Trophoblast cell (in vitro differentiated cells and primary cell): ENCODE data around the gene ULBP2.
"Not testable (repeated sequence)": the region's sequence is repeated elsewhere in the genome, so short reads cannot be mapped to it uniquely, and the experiment has no call there.

Experiments used
- DNase-seq, 2 donors: peaks; one replicate each; pipeline ENCODE4 v3.0.0-alpha.2; 2016
- H2AFZ ChIP-seq: 2 replicates; pipeline ENCODE4 v1.6.1; 2013; ENCODE audit warnings: low read length, moderate library complexity, mild to moderate bottlenecking; ENCODE audit not compliant: insufficient read depth, poor library complexity
- H2AK5ac ChIP-seq: 2 replicates; pipeline ENCODE4 v1.6.1; 2013; ENCODE audit warnings: mild to moderate bottlenecking, low read length
- H2BK120ac ChIP-seq: 2 replicates; pipeline ENCODE4 v1.6.1; 2013; ENCODE audit warnings: low read length, mild to moderate bottlenecking, moderate library complexity; ENCODE audit not compliant: insufficient read depth, poor library complexity
- H2BK12ac ChIP-seq: 2 replicates; pipeline ENCODE4 v1.6.1; 2013; ENCODE audit warnings: mild to moderate bottlenecking, low read length, moderate library complexity
- H2BK5ac ChIP-seq: 2 replicates; pipeline ENCODE4 v1.6.1; 2013; ENCODE audit warnings: low read length, low read depth, moderate library complexity, mild to moderate bottlenecking; ENCODE audit not compliant: poor library complexity
- H3K14ac ChIP-seq: 2 replicates; pipeline ENCODE4 v1.6.1; 2013; ENCODE audit warnings: mild to moderate bottlenecking, low read length
- H3K18ac ChIP-seq: 2 replicates; pipeline ENCODE4 v1.6.1; 2013; ENCODE audit warnings: mild to moderate bottlenecking, low read length
- H3K23ac ChIP-seq: 2 replicates; pipeline ENCODE4 v1.6.1; 2013; ENCODE audit warnings: low read length
- H3K27ac ChIP-seq: 2 replicates; pipeline ENCODE4 v1.5.1; 2013; ENCODE audit warnings: low read depth, mild to moderate bottlenecking, inconsistent platforms, low read length, moderate library complexity
- H3K27me3 ChIP-seq: 2 replicates; pipeline ENCODE4 v1.6.1; 2013; ENCODE audit warnings: inconsistent platforms, mild to moderate bottlenecking, low read length, moderate library complexity; ENCODE audit not compliant: insufficient read depth
- H3K36me3 ChIP-seq, 2 experiments: 1 replicate in 1 of 2; 2 replicates in 1 of 2; pipeline ENCODE4 v1.6.1; 2013; ENCODE audit warnings: low read length in 2 of 2, mild to moderate bottlenecking in 2 of 2, moderate library complexity in 1 of 2; ENCODE audit not compliant: insufficient read depth in 2 of 2, control insufficient read depth in 1 of 2
- H3K4ac ChIP-seq: 2 replicates; pipeline ENCODE4 v1.6.1; 2013; ENCODE audit warnings: low read depth, mild to moderate bottlenecking, low read length, moderate library complexity
- H3K4me1 ChIP-seq, 2 experiments: 1 replicate in 1 of 2; 2 replicates in 1 of 2; pipeline ENCODE4 v1.6.1; 2013; ENCODE audit warnings: low read length in 2 of 2, mild to moderate bottlenecking in 2 of 2, moderate library complexity in 1 of 2; ENCODE audit not compliant: insufficient read depth in 2 of 2, control insufficient read depth in 1 of 2
- H3K4me2 ChIP-seq: 2 replicates; pipeline ENCODE4 v1.6.1; 2013; ENCODE audit warnings: inconsistent platforms, mild to moderate bottlenecking, low read length, moderate library complexity
- H3K4me3 ChIP-seq: 2 replicates; pipeline ENCODE4 v1.5.1; 2013; ENCODE audit warnings: mild to moderate bottlenecking, low read depth, low read length, inconsistent platforms
- H3K79me1 ChIP-seq: one replicate; pipeline ENCODE4 v1.6.1; 2013; ENCODE audit warnings: low read length
- H3K79me2 ChIP-seq: 2 replicates; pipeline ENCODE4 v1.6.1; 2013; ENCODE audit warnings: low read length, mild to moderate bottlenecking; ENCODE audit not compliant: control insufficient read depth, insufficient read depth, poor library complexity
- H3K9ac ChIP-seq: 2 replicates; pipeline ENCODE4 v1.6.1; 2013; ENCODE audit warnings: mild to moderate bottlenecking, low read length
- H3K9me3 ChIP-seq: 2 replicates; pipeline ENCODE4 v1.6.1; 2013; ENCODE audit warnings: low read depth, mild to moderate bottlenecking, control low read depth, inconsistent platforms, low read length; ENCODE audit not compliant: insufficient read depth
- H4K12ac ChIP-seq: 2 replicates; pipeline ENCODE4 v1.6.1; 2013; ENCODE audit warnings: low read depth, mild to moderate bottlenecking, low read length, moderate library complexity
- H4K8ac ChIP-seq: 2 replicates; pipeline ENCODE4 v1.6.1; 2013; ENCODE audit warnings: low read depth, mild to moderate bottlenecking, low read length, moderate library complexity
- H4K91ac ChIP-seq: one replicate; pipeline ENCODE4 v1.6.1; 2013; ENCODE audit warnings: low read depth, mild to moderate bottlenecking, low read length, moderate library complexity
- WGBS: extraction: QIAGEN DNeasy Blood & Tissue Kit; methylation state at CpG from one replicate; pipeline ENCODE4 v1.1.7; 2013; ENCODE audit warnings: missing lambda C conversion rate; ENCODE audit not compliant: insufficient read length, insufficient coverage; ENCODE audit errors: extremely low coverage; 5-methylcytosine and 5-hydroxymethylcytosine counted together

ULBP2 gene

GRCh38 chr6:149939909-149940671, 1.7 kb upstream of the ULBP2 start:
- H3K18ac ChIP-seq, result no peak overlapping the region
- peaks cover 8 to 10% of the 10 kb centered on the region in 2 experiments for H3K4me1 ChIP-seq
- H3K4ac ChIP-seq, result no peak overlapping the region
- H2BK120ac ChIP-seq, result no peak overlapping the region
- WGBS, result no CpG with 5 or more reads among the region's 6 CpGs
- H3K9ac ChIP-seq, result no peak overlapping the region
- H3K79me2 ChIP-seq, result no peaks in the 10 kb centered on the region
- H3K4me3 ChIP-seq, result no peak overlapping the region
- H3K4me2 ChIP-seq, result no peak overlapping the region
- no peaks in the 10 kb centered on the region for H3K79me1 ChIP-seq
- peaks cover 8% of the 10 kb centered on the region for H3K9me3 ChIP-seq
- H3K23ac ChIP-seq, result no peak overlapping the region
- H2AFZ ChIP-seq, result no peak overlapping the region
- no peak for DNase-seq
- no peaks in the 10 kb centered on the region for H3K36me3 ChIP-seq
- no peak overlapping the region for H2BK5ac ChIP-seq
- H4K12ac ChIP-seq, result no peak overlapping the region
- no peak overlapping the region for H3K27ac ChIP-seq
- no peak overlapping the region for H2AK5ac ChIP-seq
- no peak overlapping the region for H3K14ac ChIP-seq
- H4K8ac ChIP-seq, result no peak overlapping the region
- no peak overlapping the region for H4K91ac ChIP-seq
- no peak overlapping the region for H2BK12ac ChIP-seq
- peaks cover 48% of the 10 kb centered on the region for H3K27me3 ChIP-seq

GRCh38 chr6:149940672-149940982, 1.2 kb upstream of the ULBP2 start:
- H4K8ac ChIP-seq, result no peak overlapping the region
- no peaks in the 10 kb centered on the region for H3K79me2 ChIP-seq
- no peaks in the 10 kb centered on the region for H3K79me1 ChIP-seq
- peaks cover 8% of the 10 kb centered on the region for H3K9me3 ChIP-seq
- H2BK120ac ChIP-seq, result no peak overlapping the region
- H2BK12ac ChIP-seq, result no peak overlapping the region
- H3K23ac ChIP-seq, result no peak overlapping the region
- H3K4me3 ChIP-seq, result no peak overlapping the region
- H2AFZ ChIP-seq, result no peak overlapping the region
- H4K12ac ChIP-seq, result no peak overlapping the region
- H3K18ac ChIP-seq, result no peak overlapping the region
- no peak overlapping the region for H3K9ac ChIP-seq
- no CpG with 5 or more reads among the region's 6 CpGs for WGBS
- H3K27me3 ChIP-seq, result peaks cover 47% of the 10 kb centered on the region
- no peak overlapping the region for H3K4ac ChIP-seq
- no peak overlapping the region for H2BK5ac ChIP-seq
- no peak overlapping the region for H4K91ac ChIP-seq
- H3K27ac ChIP-seq, result no peak overlapping the region
- H3K4me1 ChIP-seq, result peaks cover 8 to 10% of the 10 kb centered on the region in 2 experiments
- no peaks in the 10 kb centered on the region for H3K36me3 ChIP-seq
- DNase-seq, result no peak
- H2AK5ac ChIP-seq, result no peak overlapping the region
- no peak overlapping the region for H3K4me2 ChIP-seq
- H3K14ac ChIP-seq, result no peak overlapping the region

- Histone ChIP-seq H3K27ac (no peak overlapping the region), H4K8ac (no peak overlapping the region), H3K36me3 (no peaks in the 10 kb centered on the region), H3K79me2 (no peaks in the 10 kb centered on the region), H2BK12ac (no peak overlapping the region), H4K91ac (no peak overlapping the region), H3K4me2 (peak overlapping the region; percentile 86), H3K4me3 (no peak overlapping the region), H2BK120ac (no peak overlapping the region), H3K14ac (no peak overlapping the region), H3K9me3 (peaks cover 8% of the 10 kb centered on the region), H3K79me1 (no peaks in the 10 kb centered on the region), H2AK5ac (no peak overlapping the region), H3K18ac (no peak overlapping the region), H2AFZ (no peak overlapping the region), H2BK5ac (no peak overlapping the region), H3K9ac (no peak overlapping the region), H3K4me1 (peaks cover 8 to 10% of the 10 kb centered on the region in 2 experiments), H4K12ac (no peak overlapping the region), H3K4ac (no peak overlapping the region), H3K27me3 (peaks cover 39% of the 10 kb centered on the region), H3K23ac (no peak overlapping the region)
- WGBS, result no CpG with 5 or more reads among the region's 13 CpGs
- DNase-seq, result no peak
Measured at GRCh38 chr6:149942461-149942829, 631 bp downstream of the ULBP2 start.

GRCh38 chr6:149943321-149943720, 1.5 kb downstream of the ULBP2 start:
- not testable (repeated sequence) for H3K79me2 ChIP-seq, H3K18ac ChIP-seq, H3K23ac ChIP-seq, H2BK12ac ChIP-seq, H3K14ac ChIP-seq, H4K91ac ChIP-seq, H2BK5ac ChIP-seq, H3K9me3 ChIP-seq, H2BK120ac ChIP-seq, H3K27ac ChIP-seq, H3K4ac ChIP-seq, H4K8ac ChIP-seq, H3K4me1 ChIP-seq, H3K79me1 ChIP-seq, H3K4me2 ChIP-seq, DNase-seq, H3K4me3 ChIP-seq, H3K36me3 ChIP-seq, H3K9ac ChIP-seq, H2AFZ ChIP-seq, H4K12ac ChIP-seq, H2AK5ac ChIP-seq
- WGBS, result no CpG with 5 or more reads among the region's 5 CpGs
- peaks cover 34% of the 10 kb centered on the region for H3K27me3 ChIP-seq
